GM10248 (cell line): ENCODE data around the gene NAT10.
"Not testable (repeated sequence)": the region's sequence is repeated elsewhere in the genome, so short reads cannot be mapped to it uniquely, and the experiment has no call there.

Source experiments
- CTCF ChIA-PET: fragments of 300-600 bp; sonication (Branson Sonifier 250); formaldehyde crosslinking; extraction: SDS; loops from one replicate; lab custom pipeline; 2021; ENCODE audit warnings: antibody characterized with exemption; lab: Yijun Ruan, JAX
- POLR2A ChIA-PET: fragments of 350-650 bp; sonication (Branson Sonifier 250); formaldehyde crosslinking; extraction: SDS; loops from one replicate; lab custom pipeline; 2020; ENCODE audit warnings: antibody characterized with exemption; lab: Yijun Ruan, JAX
- DNase-seq: peaks from one replicate; pipeline ENCODE4 v3.0.0; 2012; ENCODE audit errors: extremely low spot score
- CTCF ChIP-seq: IDR thresholded peaks from 2 replicates; pipeline ENCODE4 v1.5.1; 2012; ENCODE audit warnings: mild to moderate bottlenecking, low read depth; ENCODE audit errors: extremely low read depth, missing control alignments, control extremely low read depth

Gene NAT10

GRCh38 chr11:34075178-34075820 is 30.1 kb upstream of the NAT10 start:
- POLR2A ChIA-PET, result no interaction called here

GRCh38 chr11:34080609-34081008 is 24.8 kb upstream of the NAT10 start:
- CTCF ChIA-PET, result interaction anchor here (0.7 to 6.4 kb wide), 7 partner anchors 11 to 278 kb away, joined by 3 to 28 read pairs (median 3); partner anchors contain the start of gene ABTB2
- DNase-seq, result no peak
- POLR2A ChIA-PET, result no interaction called here
- no peak for TF ChIP-seq CTCF

More at GRCh38 chr11:34075178-34075820, 30.1 kb upstream of the NAT10 start:
- no peak for TF ChIP-seq CTCF
- CTCF ChIA-PET, result interaction anchor here (0.9 to 1.8 kb wide), 8 partner anchors 9 to 99 kb away, joined by 3 to 6 read pairs (median 3); no protein-coding TSS in a partner anchor
- DNase-seq, result no peak

GRCh38 chr11:34084637-34085036 is 20.8 kb upstream of the NAT10 start:
- CTCF ChIA-PET, result interaction anchor here (0.8 to 1.6 kb wide), 6 partner anchors 10 to 25 kb away, joined by 4 to 6 read pairs (median 4); no protein-coding TSS in a partner anchor
- POLR2A ChIA-PET, result no interaction called here
- TF ChIP-seq CTCF, result no peak
- DNase-seq, result no peak

- no peak for DNase-seq
- TF ChIP-seq CTCF, result no peak
- CTCF ChIA-PET, result interaction anchor here (1.0 to 1.4 kb wide), 2 partner anchors 15 to 19 kb away, joined by 3 read pairs; partner anchors contain the start of gene NAT10
- POLR2A ChIA-PET, result interaction anchor here (1.4 kb wide), 1 partner anchor 19 kb away, joined by 3 read pairs; the partner anchor contains the start of gene NAT10
Measured at GRCh38 chr11:34086554-34087283, 18.7 kb upstream of the NAT10 start.

- DNase-seq, result no peak
- no peak for TF ChIP-seq CTCF
- POLR2A ChIA-PET, result no interaction called here
- CTCF ChIA-PET, result interaction anchor here (1.0 to 1.7 kb wide), 2 partner anchors 16 kb away, joined by 3 read pairs; no protein-coding TSS in a partner anchor
Measured at GRCh38 chr11:34091825-34092224, 13.6 kb upstream of the NAT10 start.

- POLR2A ChIA-PET, DNase-seq: not testable (repeated sequence)
- CTCF ChIA-PET, result interaction anchor here (1.1 to 1.6 kb wide), 3 partner anchors 10 to 124 kb away, joined by 3 to 6 read pairs (median 4); no protein-coding TSS in a partner anchor
Measured at GRCh38 chr11:34094900-34095299, 10.5 kb upstream of the NAT10 start.
